ENCODE measurements around the gene PIGR. TPM values are rescaled to one million over a fixed set of nuclear protein-coding genes. Genes with fewer than 3 reads are reported as not detected.

PIGR gene
- total RNA-seq, 1 donor from 2014 or later, result not detected

DNA sequence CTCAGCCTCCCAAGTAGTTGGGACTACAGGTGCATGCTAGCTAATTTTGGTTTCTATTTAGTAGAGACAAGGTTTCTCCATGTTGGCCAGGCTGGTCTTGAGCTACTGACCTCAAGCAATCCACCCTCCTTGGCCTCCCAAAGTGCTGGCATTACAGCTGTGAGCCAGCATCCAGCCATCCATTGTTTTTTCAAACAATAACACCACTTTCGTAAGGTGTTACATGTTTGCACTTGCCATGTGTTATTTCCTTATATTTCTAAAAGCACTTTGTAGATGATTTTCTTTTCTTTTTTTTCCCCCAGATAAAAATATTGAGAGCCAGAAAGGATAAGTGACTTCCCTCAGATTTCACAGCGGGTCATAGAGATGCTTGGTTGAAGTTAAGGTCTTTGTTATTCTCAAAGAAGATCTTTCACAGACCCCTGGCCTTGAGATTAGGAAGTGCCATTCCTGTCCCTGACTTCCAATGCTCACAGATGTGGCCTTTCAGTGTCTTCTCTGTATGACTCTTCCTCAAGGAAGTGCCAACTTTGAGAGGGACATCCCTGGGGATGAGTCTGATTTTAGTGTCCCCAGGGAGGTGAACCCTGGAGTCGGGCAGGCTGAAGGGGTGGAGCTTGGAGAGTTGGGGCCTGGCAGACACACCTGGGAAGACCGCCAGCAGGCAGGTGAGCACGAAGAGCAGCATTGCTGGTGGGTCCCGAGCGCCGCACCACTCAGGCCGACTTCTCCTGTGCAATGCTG is 6.3 kb downstream of the PIGR start:
- DNase-seq (ENCODE audit: low spot score), result no peak
- no peak overlapping the region for H3K27ac Mint-ChIP-seq
- peaks cover 11% of the 10 kb centered on the region for H3K27me3 Mint-ChIP-seq (ENCODE audit: low read depth)
- H3K4me1 Mint-ChIP-seq (ENCODE audit: low read depth), result no peaks in the 10 kb centered on the region
- no peaks in the 10 kb centered on the region for H3K36me3 Mint-ChIP-seq (ENCODE audit: low read depth)
- H3K9me3 Mint-ChIP-seq, result no peaks in the 10 kb centered on the region
- intact Hi-C loops (cut with micrococcal nuclease), result no loop called here
- H3K4me3 Mint-ChIP-seq (ENCODE audit: low read depth), result no peak overlapping the region

GRCh38 chr1:206939131-206939530 is 7.1 kb downstream of the PIGR start:
- H3K36me3 Mint-ChIP-seq (ENCODE audit: low read depth), result no peaks in the 10 kb centered on the region
- H3K27ac Mint-ChIP-seq, result no peak overlapping the region
- no peak overlapping the region for H3K4me3 Mint-ChIP-seq (ENCODE audit: low read depth)
- intact Hi-C loops (cut with micrococcal nuclease), result no loop called here
- H3K27me3 Mint-ChIP-seq (ENCODE audit: low read depth), result peaks cover 6% of the 10 kb centered on the region
- no peaks in the 10 kb centered on the region for H3K9me3 Mint-ChIP-seq
- no peak for DNase-seq (ENCODE audit: low spot score)
- no peaks in the 10 kb centered on the region for H3K4me1 Mint-ChIP-seq (ENCODE audit: low read depth)

DNA sequence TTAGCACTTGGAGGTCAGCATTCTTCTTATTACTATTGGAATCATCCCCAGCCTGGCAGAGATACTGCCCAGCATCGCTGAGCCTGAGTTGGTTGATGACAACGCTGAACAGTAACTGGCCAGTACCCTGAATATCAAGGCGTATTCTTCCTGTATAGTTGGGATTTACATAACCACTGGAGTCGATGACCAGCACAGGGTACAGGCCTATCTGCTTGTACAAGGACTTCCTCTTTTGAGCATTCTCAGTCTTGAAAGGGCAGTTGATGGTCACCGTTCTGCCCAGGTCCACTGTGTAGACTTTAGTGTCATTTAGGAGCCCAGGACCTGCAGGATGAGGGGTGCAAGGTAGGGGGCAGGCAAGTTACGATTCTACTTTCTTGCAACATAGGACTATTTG is 8.8 kb downstream of the PIGR start:
- intact Hi-C loops (cut with micrococcal nuclease), result loop anchor here (2.0 kb wide), 1 partner anchor 41 kb away; no protein-coding TSS in a partner anchor
- H3K9me3 Mint-ChIP-seq, result no peaks in the 10 kb centered on the region
- H3K36me3 Mint-ChIP-seq (ENCODE audit: low read depth), result no peaks in the 10 kb centered on the region
- no peak for DNase-seq (ENCODE audit: low spot score)
- H3K27me3 Mint-ChIP-seq (ENCODE audit: low read depth), result peaks cover 2% of the 10 kb centered on the region
- H3K27ac Mint-ChIP-seq, result no peak overlapping the region
- H3K4me3 Mint-ChIP-seq (ENCODE audit: low read depth), result no peak overlapping the region
- peaks cover 2% of the 10 kb centered on the region for H3K4me1 Mint-ChIP-seq (ENCODE audit: low read depth)

GRCh38 chr1:206935491-206936067 is 10.7 kb downstream of the PIGR start:
- DNase-seq (ENCODE audit: low spot score), result peak; percentile 29
- no peak overlapping the region for H3K27ac Mint-ChIP-seq
- peaks cover 2% of the 10 kb centered on the region for H3K27me3 Mint-ChIP-seq (ENCODE audit: low read depth)
- H3K4me1 Mint-ChIP-seq (ENCODE audit: low read depth), result peaks cover 11% of the 10 kb centered on the region
- H3K36me3 Mint-ChIP-seq (ENCODE audit: low read depth), result no peaks in the 10 kb centered on the region
- intact Hi-C loops (cut with micrococcal nuclease), result loop anchor here (2.0 kb wide), 1 partner anchor 43 kb away; no protein-coding TSS in a partner anchor
- H3K9me3 Mint-ChIP-seq, result no peaks in the 10 kb centered on the region
- H3K4me3 Mint-ChIP-seq (ENCODE audit: low read depth), result no peak overlapping the region

- H3K4me1 Mint-ChIP-seq (ENCODE audit: low read depth), result peaks cover 21% of the 10 kb centered on the region
- peaks cover 2% of the 10 kb centered on the region for H3K27me3 Mint-ChIP-seq (ENCODE audit: low read depth)
- DNase-seq (ENCODE audit: low spot score), result peak; percentile 32
- H3K36me3 Mint-ChIP-seq (ENCODE audit: low read depth), result no peaks in the 10 kb centered on the region
- H3K4me3 Mint-ChIP-seq (ENCODE audit: low read depth), result no peak overlapping the region
- intact Hi-C loops (cut with micrococcal nuclease), result no loop called here
- H3K9me3 Mint-ChIP-seq, result no peaks in the 10 kb centered on the region
- no peak overlapping the region for H3K27ac Mint-ChIP-seq
Observed at GRCh38 chr1:206933333-206933945, 12.8 kb downstream of the PIGR start.

DNA sequence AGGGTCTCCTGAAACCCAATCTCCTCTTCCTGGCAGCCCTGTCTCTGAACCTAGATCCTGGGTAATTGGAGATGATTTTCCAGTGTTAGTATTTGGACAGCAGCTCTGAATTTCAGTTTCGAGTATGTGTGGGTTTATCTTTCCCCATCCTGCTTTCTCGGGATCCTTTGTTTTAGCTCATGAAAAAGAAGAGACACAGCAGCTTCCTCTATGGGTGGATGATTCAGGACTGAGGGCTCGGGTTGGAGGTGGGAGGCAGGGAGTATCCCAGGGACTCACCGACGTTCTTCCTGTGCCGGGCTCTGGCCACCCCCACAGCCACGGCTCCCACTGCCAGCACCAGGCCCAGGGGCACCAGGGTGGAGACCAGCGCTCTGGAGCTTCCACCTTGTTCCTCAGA is 14.1 kb downstream of the PIGR start:
- intact Hi-C loops (cut with micrococcal nuclease), result no loop called here

DNA sequence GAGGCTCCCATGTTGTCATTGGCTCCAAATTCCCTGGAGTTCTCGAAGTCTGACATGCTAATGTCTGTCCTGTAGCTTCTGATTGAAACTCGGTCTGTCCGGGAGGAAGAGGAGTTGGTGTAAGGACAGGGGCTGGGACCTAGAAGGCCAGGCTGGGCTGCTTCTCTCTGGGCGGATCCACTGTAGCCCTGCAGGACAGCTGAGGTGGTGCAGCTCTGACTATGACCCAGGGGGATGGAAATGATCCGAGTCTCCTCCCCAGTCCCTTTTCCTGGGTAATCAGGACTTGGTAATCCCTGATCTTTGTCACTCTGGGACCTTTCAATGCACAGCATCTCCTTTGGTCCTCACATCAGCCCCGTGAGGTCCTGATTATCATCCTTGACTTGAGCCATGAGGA is 14.6 kb downstream of the PIGR start:
- no peak for DNase-seq (ENCODE audit: low spot score)
- Mint-ChIP-seq H3K9me3 (no peaks in the 10 kb centered on the region), H3K36me3 (ENCODE audit: low read depth) (no peaks in the 10 kb centered on the region), H3K27me3 (ENCODE audit: low read depth) (peaks cover 2% of the 10 kb centered on the region), H3K4me3 (ENCODE audit: low read depth) (no peak overlapping the region), H3K27ac (no peak overlapping the region), H3K4me1 (ENCODE audit: low read depth) (peaks cover 21% of the 10 kb centered on the region)
- intact Hi-C loops (cut with micrococcal nuclease), result no loop called here

More for the DNA sequence above, 14.1 kb downstream of the PIGR start:
- Mint-ChIP-seq H3K36me3 (ENCODE audit: low read depth) (no peaks in the 10 kb centered on the region), H3K4me3 (ENCODE audit: low read depth) (no peak overlapping the region), H3K27ac (no peak overlapping the region), H3K9me3 (no peaks in the 10 kb centered on the region), H3K27me3 (ENCODE audit: low read depth) (peaks cover 2% of the 10 kb centered on the region), H3K4me1 (ENCODE audit: low read depth) (peaks cover 21% of the 10 kb centered on the region)
- no peak for DNase-seq (ENCODE audit: low spot score)

GRCh38 chr1:206930210-206930798 is 16.0 kb downstream of the PIGR start:
- intact Hi-C loops (cut with micrococcal nuclease), result no loop called here
- Mint-ChIP-seq H3K4me3 (ENCODE audit: low read depth) (no peak overlapping the region), H3K4me1 (ENCODE audit: low read depth) (peaks cover 21% of the 10 kb centered on the region), H3K36me3 (ENCODE audit: low read depth) (no peaks in the 10 kb centered on the region), H3K27ac (peak overlapping the region; percentile 67), H3K27me3 (ENCODE audit: low read depth) (no peaks in the 10 kb centered on the region), H3K9me3 (no peaks in the 10 kb centered on the region)
- no peak for DNase-seq (ENCODE audit: low spot score)

DNA sequence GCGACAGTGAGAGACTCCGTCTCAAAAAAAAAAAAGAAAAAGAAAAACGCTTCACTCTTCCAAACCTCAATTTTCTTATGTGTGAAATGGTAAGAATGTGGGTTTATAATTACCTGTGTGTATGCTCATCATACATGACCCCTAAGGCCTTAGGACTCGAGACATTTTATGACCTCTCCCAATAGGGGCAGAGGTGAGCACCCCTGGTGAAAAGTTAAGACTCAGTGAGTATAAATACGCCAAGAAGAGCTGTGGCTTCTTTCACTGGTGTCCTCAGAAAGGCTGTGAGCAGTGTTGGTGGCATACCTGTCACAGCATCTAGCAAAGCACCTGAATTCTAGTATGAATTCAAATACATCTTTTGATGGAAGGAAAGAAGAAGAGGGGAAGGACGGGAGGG is 16.7 kb downstream of the PIGR start:
- Mint-ChIP-seq H3K36me3 (ENCODE audit: low read depth) (no peaks in the 10 kb centered on the region), H3K27me3 (ENCODE audit: low read depth) (no peaks in the 10 kb centered on the region), H3K4me1 (ENCODE audit: low read depth) (peaks cover 21% of the 10 kb centered on the region), H3K9me3 (no peaks in the 10 kb centered on the region), H3K27ac (peak overlapping the region; percentile 55), H3K4me3 (ENCODE audit: low read depth) (no peak overlapping the region)
- no peak for DNase-seq (ENCODE audit: low spot score)
- intact Hi-C loops (cut with micrococcal nuclease), result no loop called here

DNA sequence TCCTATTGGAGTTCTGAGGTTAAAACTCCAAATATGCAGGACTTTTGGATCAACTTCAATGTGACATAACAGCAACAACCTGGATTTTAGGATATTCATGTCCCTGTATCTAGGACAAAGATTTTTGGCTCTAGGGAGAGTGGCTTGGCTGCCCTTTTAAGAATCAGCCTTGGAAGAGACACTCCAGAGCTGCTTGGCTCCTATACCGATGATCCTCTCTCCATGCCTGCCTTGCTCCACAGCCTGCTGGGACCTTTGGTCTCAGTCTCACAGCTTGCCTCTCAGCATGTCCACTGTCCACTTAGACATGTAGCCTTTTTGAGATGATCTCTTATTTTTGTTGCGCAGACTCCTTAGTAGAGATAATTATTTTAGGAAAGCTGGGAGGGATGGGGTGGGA is 20.0 kb downstream of the PIGR start:
- Mint-ChIP-seq H3K4me1 (ENCODE audit: low read depth) (peaks cover 27% of the 10 kb centered on the region), H3K27ac (no peak overlapping the region), H3K36me3 (ENCODE audit: low read depth) (no peaks in the 10 kb centered on the region), H3K4me3 (ENCODE audit: low read depth) (no peak overlapping the region), H3K27me3 (ENCODE audit: low read depth) (no peaks in the 10 kb centered on the region), H3K9me3 (no peaks in the 10 kb centered on the region)
- DNase-seq (ENCODE audit: low spot score), result no peak
- intact Hi-C loops (cut with micrococcal nuclease), result no loop called here

DNA sequence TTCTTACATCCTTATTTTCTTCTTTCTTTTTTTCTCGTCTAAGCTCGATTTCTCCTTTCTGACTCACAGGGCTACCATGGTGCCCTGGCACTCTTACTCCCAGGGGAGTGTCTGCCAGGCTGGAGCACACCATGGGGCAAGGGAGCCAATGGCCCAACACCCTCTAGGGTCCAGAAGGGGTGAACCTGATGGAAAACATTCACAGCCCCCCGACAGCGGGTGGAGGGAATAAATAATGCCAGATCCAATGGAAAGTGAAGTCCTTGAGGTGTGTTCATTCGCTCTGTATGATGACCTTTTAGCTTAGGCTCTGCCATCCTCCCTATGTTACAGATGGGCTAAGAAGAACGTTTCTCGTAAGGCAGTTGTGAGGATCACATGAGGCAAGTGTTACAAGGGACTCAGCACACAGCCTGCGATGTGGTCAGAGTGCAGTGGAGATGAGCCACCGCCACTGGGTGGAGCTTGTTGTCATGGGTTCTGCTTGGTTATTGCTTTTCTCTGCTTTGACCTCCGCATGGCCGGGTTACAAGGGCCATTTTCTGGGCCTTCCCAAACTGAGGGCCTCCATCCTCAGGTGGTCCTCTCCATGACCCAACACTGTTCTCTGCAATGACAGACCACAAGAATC is 21.0 kb downstream of the PIGR start:
- no peaks in the 10 kb centered on the region for H3K9me3 Mint-ChIP-seq
- intact Hi-C loops (cut with micrococcal nuclease), result no loop called here
- H3K36me3 Mint-ChIP-seq (ENCODE audit: low read depth), result peaks cover 6% of the 10 kb centered on the region
- no peaks in the 10 kb centered on the region for H3K27me3 Mint-ChIP-seq (ENCODE audit: low read depth)
- H3K4me3 Mint-ChIP-seq (ENCODE audit: low read depth), result no peak overlapping the region
- H3K27ac Mint-ChIP-seq, result no peak overlapping the region
- peaks cover 28% of the 10 kb centered on the region for H3K4me1 Mint-ChIP-seq (ENCODE audit: low read depth)
- DNase-seq (ENCODE audit: low spot score), result peak; percentile 47

DNA sequence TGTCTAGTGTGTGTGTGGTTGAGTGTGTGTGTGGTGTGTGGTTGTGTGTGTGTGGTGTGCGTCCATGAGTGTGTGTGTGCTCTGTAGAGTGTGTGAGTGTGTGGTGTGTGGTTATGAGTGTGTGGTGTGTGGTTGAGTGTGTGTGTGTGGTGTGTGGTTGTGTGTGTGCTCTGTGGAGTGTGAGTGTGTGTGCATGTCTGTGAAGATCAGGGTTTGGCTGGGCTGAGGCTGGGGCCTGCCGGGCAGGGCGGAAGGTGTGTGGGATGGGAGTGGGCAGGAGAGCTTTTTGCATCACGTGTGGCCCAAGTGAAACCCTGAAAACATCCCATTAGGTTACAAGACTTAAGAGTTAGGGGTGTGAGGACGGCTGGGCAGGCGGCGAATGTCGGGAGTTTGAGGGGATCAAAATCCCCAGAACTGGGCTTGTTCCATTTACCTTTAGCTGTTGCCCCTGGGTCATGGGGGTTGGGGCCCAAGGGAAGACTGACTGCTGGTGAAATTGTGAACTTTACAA is 21.6 kb downstream of the PIGR start:
- intact Hi-C loops (cut with micrococcal nuclease), result no loop called here
- Mint-ChIP-seq H3K9me3 (no peaks in the 10 kb centered on the region), H3K27ac (no peak overlapping the region), H3K27me3 (ENCODE audit: low read depth) (no peaks in the 10 kb centered on the region), H3K4me3 (ENCODE audit: low read depth) (no peak overlapping the region), H3K36me3 (ENCODE audit: low read depth) (peaks cover 6% of the 10 kb centered on the region), H3K4me1 (ENCODE audit: low read depth) (peaks cover 26% of the 10 kb centered on the region)
- DNase-seq (ENCODE audit: low spot score), result no peak

All from activated T-helper 2 cell treated with anti-CD3 and anti-CD28 coated beads, Interferon-gamma antibody, Interleukin-2, Interleukin-4, amounts not matched to agents 10 μg/mL and 5 μg/mL and 100 μg/mL, durations not matched to agents 14 hours and 24 hours and 36 hours (primary cell).